AG09309 (cell line): Measurements from ENCODE around the gene RIT2.

ENCODE experiments used
- DNase-seq: peaks from one replicate; pipeline ENCODE4 v3.0.0-alpha.2; 2010; ENCODE audit warnings: low read depth
- H3K4me3 ChIP-seq: 2 replicates; pipeline ENCODE4 v1.5.1; 2011; ENCODE audit warnings: mild to moderate bottlenecking, low read depth, low read length, moderate library complexity; ENCODE audit not compliant: control insufficient read depth
- TF ChIP-seq, protein P1 (sequence below): IDR thresholded peaks from 2 replicates; pipeline ENCODE4 v1.5.1; 2011; ENCODE audit warnings: mild to moderate bottlenecking, low read depth, low read length, inconsistent platforms; ENCODE audit not compliant: insufficient read depth, control insufficient read depth; ENCODE audit errors: missing control alignments

The RIT2 gene

DNA sequence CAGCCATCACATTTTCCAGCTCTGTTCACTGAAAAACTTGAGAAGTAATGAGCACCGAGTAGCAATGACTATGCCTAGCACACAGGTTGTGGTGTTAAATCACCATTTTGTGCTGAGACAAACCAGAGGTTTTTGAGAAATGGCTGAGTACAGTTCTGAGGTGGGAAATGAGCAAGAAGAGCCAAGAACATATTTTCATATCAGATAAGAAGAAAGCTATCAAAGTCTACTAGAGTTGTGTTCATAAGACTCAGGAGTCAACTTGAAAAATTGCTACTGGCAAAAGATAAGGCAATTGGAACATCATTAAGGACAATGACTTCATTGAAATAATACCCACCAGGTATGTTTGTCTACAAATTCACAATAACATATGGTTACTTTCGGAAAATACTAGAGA lies 108.1 kb downstream of the RIT2 start:
- no peak overlapping the region for H3K4me3 ChIP-seq
- no peak for DNase-seq
- TF ChIP-seq, protein P1, sequence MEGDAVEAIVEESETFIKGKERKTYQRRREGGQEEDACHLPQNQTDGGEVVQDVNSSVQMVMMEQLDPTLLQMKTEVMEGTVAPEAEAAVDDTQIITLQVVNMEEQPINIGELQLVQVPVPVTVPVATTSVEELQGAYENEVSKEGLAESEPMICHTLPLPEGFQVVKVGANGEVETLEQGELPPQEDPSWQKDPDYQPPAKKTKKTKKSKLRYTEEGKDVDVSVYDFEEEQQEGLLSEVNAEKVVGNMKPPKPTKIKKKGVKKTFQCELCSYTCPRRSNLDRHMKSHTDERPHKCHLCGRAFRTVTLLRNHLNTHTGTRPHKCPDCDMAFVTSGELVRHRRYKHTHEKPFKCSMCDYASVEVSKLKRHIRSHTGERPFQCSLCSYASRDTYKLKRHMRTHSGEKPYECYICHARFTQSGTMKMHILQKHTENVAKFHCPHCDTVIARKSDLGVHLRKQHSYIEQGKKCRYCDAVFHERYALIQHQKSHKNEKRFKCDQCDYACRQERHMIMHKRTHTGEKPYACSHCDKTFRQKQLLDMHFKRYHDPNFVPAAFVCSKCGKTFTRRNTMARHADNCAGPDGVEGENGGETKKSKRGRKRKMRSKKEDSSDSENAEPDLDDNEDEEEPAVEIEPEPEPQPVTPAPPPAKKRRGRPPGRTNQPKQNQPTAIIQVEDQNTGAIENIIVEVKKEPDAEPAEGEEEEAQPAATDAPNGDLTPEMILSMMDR, result no peak

DNA sequence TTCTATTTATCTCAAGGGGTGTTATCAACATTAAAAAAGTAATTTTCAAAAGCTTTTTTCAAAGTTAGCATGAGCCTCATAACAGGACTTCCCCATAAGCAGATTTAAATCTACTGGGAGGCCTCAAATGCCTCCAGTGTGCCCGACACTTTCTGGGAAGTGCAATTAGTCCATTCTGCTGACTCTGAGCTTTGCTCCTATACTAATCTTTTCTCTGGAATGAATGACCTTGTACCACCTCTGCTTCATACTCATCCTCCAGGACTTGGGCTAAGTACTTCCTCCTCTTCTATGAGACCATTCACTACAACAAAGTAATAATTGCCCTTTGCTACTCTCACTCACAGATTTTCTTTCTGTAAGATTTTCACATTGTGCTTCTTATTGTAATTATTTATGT lies 111.1 kb downstream of the RIT2 start:
- DNase-seq, result no peak
- TF ChIP-seq, protein P1, result no peak
- H3K4me3 ChIP-seq, result no peak overlapping the region

GRCh38 chr18:43001821-43002220 lies 113.7 kb downstream of the RIT2 start:
- no peak for DNase-seq

GRCh38 chr18:42996824-42997223 lies 118.7 kb downstream of the RIT2 start:
- no peak overlapping the region for H3K4me3 ChIP-seq
- TF ChIP-seq, protein P1, result no peak
- DNase-seq, result no peak

More at GRCh38 chr18:43001821-43002220, 113.7 kb downstream of the RIT2 start:
- no peak overlapping the region for H3K4me3 ChIP-seq
- TF ChIP-seq, protein P1, result no peak

DNA sequence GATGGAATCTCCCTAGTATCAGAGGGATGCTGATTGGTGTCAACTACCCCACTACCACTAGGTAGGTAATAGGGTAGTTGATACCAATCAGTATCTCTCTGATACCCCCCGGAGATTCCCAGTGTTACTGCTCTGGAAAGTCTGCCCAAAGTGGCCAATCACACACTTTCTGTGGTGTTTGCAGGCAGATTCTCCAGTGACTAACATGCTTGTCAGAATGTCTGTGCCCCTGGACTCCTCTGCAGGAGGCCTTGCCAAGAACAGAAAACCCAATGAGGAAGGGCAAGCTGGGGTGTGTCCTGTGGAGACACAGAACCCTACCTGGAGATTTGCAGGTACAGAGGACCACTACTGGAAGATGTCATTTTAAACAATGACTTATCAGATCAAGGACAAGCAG lies 135.1 kb downstream of the RIT2 start:
- TF ChIP-seq, protein P1, result no peak
- no peak for DNase-seq
- H3K4me3 ChIP-seq, result no peak overlapping the region

GRCh38 chr18:42977982-42978637 lies 137.4 kb downstream of the RIT2 start:
- TF ChIP-seq, protein P1, result no peak
- H3K4me3 ChIP-seq, result no peak overlapping the region
- no peak for DNase-seq
